A549 (cell line): ENCODE measurements around the gene NFE2L2. TPM values are rescaled to one million over a fixed set of nuclear protein-coding genes. Genes with fewer than 3 reads are reported as not detected.

Experiments used
- ATAC-seq, 2 experiments: fragments of 200-7000 bp in 1 of 2; fragments of >200 bp in 1 of 2; cut with Nextera tagmentation in 1 of 2; cut with Tn5 transposase in 1 of 2; 3 replicates each; pipeline versions ENCODE4 v1.8.0 to v1.9.1; 2018 to 2020; ENCODE audit warnings: mild to moderate bottlenecking in 1 of 2, moderate library complexity in 1 of 2
- CTCF ChIA-PET: fragments of 300-600 bp; sonication (Branson Sonifier 250); formaldehyde crosslinking; extraction: SDS; loops from one replicate; lab custom pipeline; 2021; ENCODE audit warnings: antibody characterized with exemption, inconsistent platforms; lab: Yijun Ruan, JAX
- POLR2A ChIA-PET: fragments of 350-600 bp; formaldehyde crosslinking; extraction: SDS; loops from one replicate; lab custom pipeline; 2021; ENCODE audit warnings: antibody characterized with exemption, inconsistent platforms; lab: Yijun Ruan, JAX
- DNase-seq, 2 experiments: peaks; one replicate each; pipeline versions ENCODE4 v3.0.0 to v3.0.0-alpha.2; 2011 to 2016; ENCODE audit warnings: low read depth in 1 of 2, low spot score in 1 of 2
- FAIRE-seq: peaks from 2 replicates; lab custom pipeline; 2011; peaks lifted over from hg19 to GRCh38; lab: Jason Lieb, UNC
- H3K27ac ChIP-seq, 2 experiments: fragments of >200 bp; sonication (Bioruptor Twin); formaldehyde crosslinking; 3 replicates each; pipeline ENCODE4 v1.5.1; 2016 to 2017
- H3K4me1 ChIP-seq: fragments of >200 bp; sonication (Bioruptor Twin); formaldehyde crosslinking; 3 replicates; pipeline ENCODE4 v1.6.1; 2016
- H3K4me2 ChIP-seq: fragments of >200 bp; sonication (Bioruptor Twin); formaldehyde crosslinking; 3 replicates; pipeline ENCODE4 v1.6.1; 2016
- H3K4me3 ChIP-seq: fragments of >200 bp; sonication (Bioruptor Twin); formaldehyde crosslinking; 3 replicates; pipeline ENCODE4 v1.5.1; 2016
- H3K9me3 ChIP-seq: fragments of >200 bp; sonication (Bioruptor Twin); formaldehyde crosslinking; 3 replicates; pipeline ENCODE4 v1.6.1; 2016
- BCL3 ChIP-seq: fragments of >200 bp; sonication (Bioruptor Twin); formaldehyde crosslinking; IDR thresholded peaks from 3 replicates; pipeline ENCODE4 v1.6.1; 2016
- CEBPB ChIP-seq, 2 experiments: fragments of >200 bp in 1 of 2; sonication (Bioruptor Twin) in 1 of 2; formaldehyde crosslinking in 1 of 2; IDR thresholded peaks; 2 replicates each; pipeline ENCODE4 v1.6.1; 2012 to 2016
- CHD2 ChIP-seq: fragments of 150-350 bp; IDR thresholded peaks from 2 replicates; pipeline ENCODE4 v1.6.1; 2014; ENCODE audit warnings: low read length; ENCODE audit not compliant: partially characterized antibody
- HES2 ChIP-seq: fragments of >200 bp; sonication (Bioruptor Twin); formaldehyde crosslinking; IDR thresholded peaks from 2 replicates; pipeline ENCODE4 v1.6.1; 2016
- HMGXB4 ChIP-seq: fragments of 250-450 bp; sonication (Bioruptor Pico); IDR thresholded peaks from 2 replicates; pipeline ENCODE4 v1.5.0; 2021; ENCODE audit warnings: mild to moderate bottlenecking, moderate library complexity, borderline replicate concordance
- HOXA7 ChIP-seq: fragments of 250-450 bp; sonication (Bioruptor Pico); IDR thresholded peaks from 2 replicates; pipeline ENCODE4 v1.5.0; 2020; ENCODE audit warnings: mild to moderate bottlenecking, moderate library complexity
- JUN ChIP-seq, 2 experiments: fragments of >200 bp; sonication (Bioruptor Twin); formaldehyde crosslinking; IDR thresholded peaks; 2 replicates in 1 of 2; 3 replicates in 1 of 2; pipeline ENCODE4 v1.6.1; 2016 to 2017
- KDM1A ChIP-seq: fragments of 200-600 bp; sonication (generic); IDR thresholded peaks from 2 replicates; pipeline ENCODE4 v1.6.1; 2016; ENCODE audit warnings: low read depth, mild to moderate bottlenecking
- KDM5A ChIP-seq: fragments of 200-600 bp; sonication (generic); IDR thresholded peaks from 2 replicates; pipeline ENCODE4 v1.6.1; 2016; ENCODE audit warnings: antibody characterized with exemption, mild to moderate bottlenecking
- MYC ChIP-seq: IDR thresholded peaks from 2 replicates; pipeline ENCODE4 v1.6.1; 2012; ENCODE audit warnings: mild to moderate bottlenecking, inconsistent platforms, low read length, improper control_type of control experiment, borderline replicate concordance
- NFE2L2 ChIP-seq: fragments of 150-350 bp; conservative IDR thresholded peaks from 2 replicates; pipeline ENCODE4 v1.6.1; 2014; ENCODE audit warnings: low read length
- NR3C1 ChIP-seq: fragments of >200 bp; sonication (Bioruptor Twin); formaldehyde crosslinking; IDR thresholded peaks from 3 replicates; pipeline ENCODE4 v1.6.1; 2017
- POLR2A ChIP-seq: IDR thresholded peaks from 2 replicates; pipeline ENCODE4 v1.6.1; 2012; ENCODE audit warnings: mild to moderate bottlenecking, low read length
- POLR2AphosphoS2 ChIP-seq: conservative IDR thresholded peaks from 2 replicates; pipeline ENCODE4 v1.6.1; 2012; ENCODE audit warnings: low read length, improper control_type of control experiment, inconsistent platforms
- RAD21 ChIP-seq, 2 experiments: fragments of >200 bp in 1 of 2; sonication (Bioruptor Twin) in 1 of 2; formaldehyde crosslinking in 1 of 2; IDR thresholded peaks in 1 of 2; conservative IDR thresholded peaks in 1 of 2; 2 replicates in 1 of 2; 3 replicates in 1 of 2; pipeline ENCODE4 v1.6.1; 2012 to 2018; ENCODE audit warnings: inconsistent platforms in 1 of 2
- REST ChIP-seq: fragments of 200-600 bp; sonication (generic); IDR thresholded peaks from 2 replicates; pipeline ENCODE4 v1.6.1; 2016; ENCODE audit warnings: antibody characterized with exemption, mild to moderate bottlenecking, moderate library complexity
- TFCP2L1 ChIP-seq: fragments of 250-450 bp; sonication (Bioruptor Pico); IDR thresholded peaks from 2 replicates; pipeline ENCODE4 v1.5.0; 2021; ENCODE audit warnings: mild to moderate bottlenecking
- ZSCAN20 ChIP-seq: fragments of 250-450 bp; sonication (Bioruptor Pico); IDR thresholded peaks from 2 replicates; pipeline ENCODE4 v1.8.0; 2022; ENCODE audit warnings: mild to moderate bottlenecking, moderate library complexity
- WGBS: methylation state at CpG from one replicate; pipeline ENCODE4 v1.1.6; 2017; ENCODE audit errors: missing lambda C conversion rate; 5-methylcytosine and 5-hydroxymethylcytosine counted together
- polyA plus RNA-seq, 4 experiments: library from polyadenylated mRNA; depleted of rRNA in 3 of 4; stranded (reverse); fragments of >200 nt; fragmentation: RNase III in 1 of 4; extraction: RNeasy Plus Mini Kit Qiagen cat#74134 plus additional on column Dnase treatment in 1 of 4; gene quantifications; 2 replicates in 3 of 4; 3 replicates in 1 of 4; pipeline ENCODE4 v1.2.3, GENCODE V29; 2011 to 2017
- TF ChIP-seq, protein P1 (sequence below): fragments of 450-650 bp; IDR thresholded peaks from 2 replicates; pipeline ENCODE4 v1.6.1; 2014; ENCODE audit warnings: antibody characterized with exemption

The NFE2L2 gene
- polyA plus RNA-seq, 2 of the 4 experiments (the other 2 are of a cell fraction): 65.8 to 146 TPM

GRCh38 chr2:177245010-177245422 lies 19.5 kb downstream of the NFE2L2 start (continued):
- TF ChIP-seq HMGXB4 (CRISPR knock-in tag) (no peak), POLR2AphosphoS2 (no peak; the same call in 1 of the 2 replicates), HES2 (no peak), JUN (IDR thresholded peaks at IDR 0.05) (peak in 1 of 2 experiments; percentile 32; a peak in 1 of 5 replicates), ZSCAN20 (CRISPR knock-in tag) (no peak), CHD2 (no peak), NFE2L2 (no peak), REST (no peak)

GRCh38 chr2:177244244-177244771 lies 20.2 kb downstream of the NFE2L2 start:
- DNase-seq: no peak
- peaks cover 98% of the 10 kb centered on the region for H3K4me1 ChIP-seq
- H3K4me2 ChIP-seq: peak overlapping the region; percentile 87
- CTCF ChIA-PET: interaction anchor here (0.7 to 2.5 kb wide), 7 partner anchors 10 to 79 kb away, joined by 4 to 11 read pairs (median 7); partner anchors contain the start of gene NFE2L2
- WGBS: 88% methylated on average over 6 of the region's 6 CpGs
- POLR2A ChIA-PET: interaction anchor here (1.0 to 3.9 kb wide), 3 partner anchors 11 to 20 kb away, joined by 3 to 25 read pairs (median 3); partner anchors contain the start of gene NFE2L2
- H3K27ac ChIP-seq: peak overlapping the region; percentile 86 to 92
- FAIRE-seq: no peak
- H3K4me3 ChIP-seq: no peak overlapping the region
- H3K9me3 ChIP-seq: no peaks in the 10 kb centered on the region
- no peak for ATAC-seq
- no peak for TF ChIP-seq JUN (IDR thresholded peaks at IDR 0.05)
- TF ChIP-seq, protein P1, sequence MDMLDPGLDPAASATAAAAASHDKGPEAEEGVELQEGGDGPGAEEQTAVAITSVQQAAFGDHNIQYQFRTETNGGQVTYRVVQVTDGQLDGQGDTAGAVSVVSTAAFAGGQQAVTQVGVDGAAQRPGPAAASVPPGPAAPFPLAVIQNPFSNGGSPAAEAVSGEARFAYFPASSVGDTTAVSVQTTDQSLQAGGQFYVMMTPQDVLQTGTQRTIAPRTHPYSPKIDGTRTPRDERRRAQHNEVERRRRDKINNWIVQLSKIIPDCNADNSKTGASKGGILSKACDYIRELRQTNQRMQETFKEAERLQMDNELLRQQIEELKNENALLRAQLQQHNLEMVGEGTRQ: no peak
- TF ChIP-seq NFE2L2: no peak
- TF ChIP-seq TFCP2L1 (CRISPR knock-in tag): no peak
- TF ChIP-seq CEBPB (IDR thresholded peaks at IDR 0.05): no peak
- TF ChIP-seq RAD21 (conservative IDR thresholded peaks at IDR 0.05 in 1 of 2, IDR thresholded peaks at IDR 0.05 in 1 of 2): no peak
- TF ChIP-seq HOXA7 (CRISPR knock-in tag): no peak
- no peak for TF ChIP-seq NR3C1
- TF ChIP-seq MYC: no peak
- TF ChIP-seq KDM5A: no peak
- TF ChIP-seq HMGXB4 (CRISPR knock-in tag): no peak
- TF ChIP-seq BCL3: no peak
- no peak for TF ChIP-seq REST
- no peak for TF ChIP-seq KDM1A
- no peak for TF ChIP-seq POLR2A
- TF ChIP-seq, all 56 proteins: peak for 0
